Osteoblast (primary cell): ENCODE data around the gene MRPL37. TPM values are rescaled to one million over a fixed set of nuclear protein-coding genes. Genes with fewer than 3 reads are reported as not detected.

Experiments
- DNase-seq: peaks from one replicate; pipeline ENCODE4 v3.0.0; 2011; ENCODE audit warnings: low spot score, mixed read lengths; ENCODE audit not compliant: insufficient read length; ENCODE audit errors: missing footprints
- H2AFZ ChIP-seq: 2 replicates; pipeline ENCODE4 v1.6.0; 2011; ENCODE audit warnings: mild to moderate bottlenecking, low read length
- H3K27ac ChIP-seq: 2 replicates; pipeline ENCODE4 v1.5.1; 2011; ENCODE audit warnings: mild to moderate bottlenecking, low read depth, low read length, moderate library complexity
- H3K27me3 ChIP-seq: 2 replicates; pipeline ENCODE4 v1.6.0; 2012; ENCODE audit warnings: mild to moderate bottlenecking, control low read depth, inconsistent platforms, low read length, moderate library complexity; ENCODE audit not compliant: insufficient read depth
- H3K36me3 ChIP-seq: 2 replicates; pipeline ENCODE4 v1.5.1; 2011; ENCODE audit warnings: mild to moderate bottlenecking, low read length, control low read depth, moderate library complexity; ENCODE audit not compliant: insufficient read depth
- H3K4me1 ChIP-seq: 2 replicates; pipeline ENCODE4 v1.5.1; 2011; ENCODE audit warnings: mild to moderate bottlenecking, low read length, control low read depth, moderate library complexity; ENCODE audit not compliant: insufficient read depth
- H3K4me2 ChIP-seq: 2 replicates; pipeline ENCODE4 v1.6.0; 2011; ENCODE audit warnings: mild to moderate bottlenecking, low read length; ENCODE audit not compliant: insufficient read depth
- H3K4me3 ChIP-seq: fragments of 200-600 bp; sonication (generic); 3 replicates; pipeline ENCODE4 v1.5.1; 2012; ENCODE audit warnings: mild to moderate bottlenecking, low read length, inconsistent platforms; ENCODE audit not compliant: insufficient read depth
- H3K79me2 ChIP-seq: 2 replicates; pipeline ENCODE4 v1.6.0; 2012; ENCODE audit warnings: mild to moderate bottlenecking, low read length, control low read depth, inconsistent platforms; ENCODE audit not compliant: insufficient read depth
- H3K9me3 ChIP-seq: 2 replicates; pipeline ENCODE4 v1.5.1; 2011; ENCODE audit warnings: low read depth, low read length, control low read depth
- H4K20me1 ChIP-seq: 2 replicates; pipeline ENCODE4 v1.6.0; 2012; ENCODE audit warnings: mild to moderate bottlenecking, low read length, control low read depth; ENCODE audit not compliant: insufficient read depth
- CTCF ChIP-seq: IDR thresholded peaks from 2 replicates; pipeline ENCODE4 v1.5.1; 2011; ENCODE audit warnings: mild to moderate bottlenecking, low read depth, low read length, moderate library complexity; ENCODE audit errors: extremely low read depth
- total RNA-seq: library from RNA; depleted of rRNA; stranded (reverse); fragments of >200 nt; gene quantifications from 2 replicates; pipeline ENCODE4 v1.2.3, GENCODE V29; 2012

Gene MRPL37
- total RNA-seq, 1 donor = 88.7 TPM

DNA sequence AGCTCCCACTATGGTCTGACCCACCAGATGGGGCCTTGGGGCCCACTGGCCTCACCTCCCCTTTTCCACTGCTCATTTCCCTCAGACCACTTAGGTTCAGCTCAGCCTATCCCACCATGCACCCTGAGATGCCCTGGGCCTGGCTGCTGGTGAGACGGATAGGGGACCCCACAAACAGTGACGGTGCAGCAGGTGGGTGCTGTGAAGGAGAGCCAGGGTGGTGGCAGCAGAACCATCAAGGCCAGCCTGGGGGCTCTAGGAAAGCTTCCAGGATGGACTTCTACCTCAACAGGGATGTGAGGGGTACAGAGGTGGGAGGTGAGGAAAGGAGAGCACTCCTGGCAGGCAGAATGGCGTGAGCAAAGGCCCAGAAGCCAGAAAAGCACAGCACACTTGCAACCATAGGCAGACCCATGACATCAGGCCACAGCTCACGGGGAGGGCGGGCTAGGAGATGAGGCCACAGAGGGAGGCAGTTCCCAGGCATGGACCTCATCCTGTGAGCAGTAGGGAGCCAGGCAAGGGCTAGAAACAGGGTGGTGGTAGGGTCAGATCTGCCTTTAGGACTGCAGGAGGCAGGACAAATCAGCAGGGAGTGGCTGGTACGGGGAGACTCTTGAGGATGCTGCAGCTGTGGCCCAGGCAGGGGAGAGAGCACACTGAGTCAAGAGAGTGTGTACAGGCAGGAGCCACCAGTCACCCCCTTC is 23.2 kb upstream of the MRPL37 start:
- Histone ChIP-seq H3K27me3 (no peaks in the 10 kb centered on the region), H3K27ac (no peak overlapping the region), H2AFZ (no peak overlapping the region), H3K4me1 (no peaks in the 10 kb centered on the region), H4K20me1 (no peaks in the 10 kb centered on the region), H3K79me2 (no peaks in the 10 kb centered on the region), H3K4me2 (no peak overlapping the region), H3K36me3 (no peaks in the 10 kb centered on the region), H3K4me3 (no peak overlapping the region), H3K9me3 (no peaks in the 10 kb centered on the region)
- TF ChIP-seq CTCF = no peak
- no peak for DNase-seq

- Histone ChIP-seq H3K4me1 (no peaks in the 10 kb centered on the region), H3K27ac (no peak overlapping the region), H3K4me3 (no peak overlapping the region), H3K4me2 (no peak overlapping the region), H4K20me1 (no peaks in the 10 kb centered on the region), H3K79me2 (no peaks in the 10 kb centered on the region), H3K36me3 (no peaks in the 10 kb centered on the region), H2AFZ (no peak overlapping the region), H3K9me3 (no peaks in the 10 kb centered on the region), H3K27me3 (no peaks in the 10 kb centered on the region)
- TF ChIP-seq CTCF = no peak
- DNase-seq = no peak
Observed at GRCh38 chr1:54177726-54178125, 22.2 kb upstream of the MRPL37 start.

- Histone ChIP-seq H3K9me3 (no peaks in the 10 kb centered on the region), H3K4me1 (no peaks in the 10 kb centered on the region), H3K4me2 (no peak overlapping the region), H3K79me2 (no peaks in the 10 kb centered on the region), H2AFZ (no peak overlapping the region), H3K27me3 (no peaks in the 10 kb centered on the region), H3K36me3 (no peaks in the 10 kb centered on the region), H3K4me3 (no peak overlapping the region), H4K20me1 (no peaks in the 10 kb centered on the region), H3K27ac (no peak overlapping the region)
- no peak for DNase-seq
- no peak for TF ChIP-seq CTCF
Observed at GRCh38 chr1:54178296-54179070, 21.5 kb upstream of the MRPL37 start.

GRCh38 chr1:54180701-54181360 is 19.1 kb upstream of the MRPL37 start:
- DNase-seq = no peak
- Histone ChIP-seq H3K4me2 (no peak overlapping the region), H3K27ac (no peak overlapping the region), H3K36me3 (no peaks in the 10 kb centered on the region), H3K4me3 (no peak overlapping the region), H2AFZ (no peak overlapping the region), H3K79me2 (no peaks in the 10 kb centered on the region), H3K4me1 (no peaks in the 10 kb centered on the region), H3K9me3 (no peaks in the 10 kb centered on the region), H3K27me3 (no peaks in the 10 kb centered on the region), H4K20me1 (no peaks in the 10 kb centered on the region)
- TF ChIP-seq CTCF = no peak
